ENCODE measurements around the gene EFNA5. TPM values are rescaled to one million over a fixed set of nuclear protein-coding genes. Genes with fewer than 3 reads are reported as not detected.

EFNA5 gene
- polyA plus RNA-seq, 1 donor from 2014 or later, result 4.2 TPM

DNA sequence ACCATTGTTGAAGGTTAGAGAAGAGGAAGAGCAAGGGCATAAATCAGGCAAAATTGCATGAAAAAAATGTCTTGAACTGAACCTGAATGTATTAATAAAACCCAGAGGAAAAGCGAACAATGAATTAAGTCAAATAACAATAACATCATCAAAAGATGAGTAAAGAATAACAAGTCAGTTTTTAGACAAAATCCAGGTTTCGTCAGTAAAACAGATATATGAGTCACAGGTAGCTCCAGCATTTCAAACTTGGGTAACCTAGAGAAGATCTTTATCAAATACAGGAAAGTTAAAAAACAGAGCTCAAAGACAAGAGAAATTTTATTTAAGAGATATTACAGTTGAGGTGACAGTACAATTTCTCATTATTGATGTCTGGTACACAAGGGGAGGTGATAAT lies 332.4 kb downstream of the EFNA5 start:
- Histone ChIP-seq H2AFZ (ENCODE audit: low read depth, low read length) (no peak overlapping the region), H3K9me3 (ENCODE audit: low read length) (no peaks in the 10 kb centered on the region), H3F3A (ENCODE audit: insufficient read depth, low read length, poor library complexity, severe bottlenecking) (no peaks in the 10 kb centered on the region), H3K4me3 (ENCODE audit: low read length) (no peak overlapping the region), H3K27me3 (ENCODE audit: insufficient read depth, low read depth, low read length) (no peaks in the 10 kb centered on the region), H3K27ac (ENCODE audit: low read length) (no peak overlapping the region), H3K9me2 (ENCODE audit: insufficient read depth, low read length) (no peaks in the 10 kb centered on the region), H3K4me2 (ENCODE audit: low read length) (no peak overlapping the region), H3K79me2 (replicated peaks; ENCODE audit: insufficient read depth, low read length) (no peaks in the 10 kb centered on the region), H3K36me3 (ENCODE audit: insufficient read depth, low read length) (no peaks in the 10 kb centered on the region), H4K20me1 (ENCODE audit: insufficient read depth) (no peaks in the 10 kb centered on the region), H3K9ac (ENCODE audit: low read length) (no peak overlapping the region)
- TF ChIP-seq RAD21 (conservative IDR thresholded peaks at IDR 0.05), result no peak
- no peak for TF ChIP-seq EP300 (conservative IDR thresholded peaks at IDR 0.05; ENCODE audit: poor library complexity, severe bottlenecking)
- TF ChIP-seq, protein P1, sequence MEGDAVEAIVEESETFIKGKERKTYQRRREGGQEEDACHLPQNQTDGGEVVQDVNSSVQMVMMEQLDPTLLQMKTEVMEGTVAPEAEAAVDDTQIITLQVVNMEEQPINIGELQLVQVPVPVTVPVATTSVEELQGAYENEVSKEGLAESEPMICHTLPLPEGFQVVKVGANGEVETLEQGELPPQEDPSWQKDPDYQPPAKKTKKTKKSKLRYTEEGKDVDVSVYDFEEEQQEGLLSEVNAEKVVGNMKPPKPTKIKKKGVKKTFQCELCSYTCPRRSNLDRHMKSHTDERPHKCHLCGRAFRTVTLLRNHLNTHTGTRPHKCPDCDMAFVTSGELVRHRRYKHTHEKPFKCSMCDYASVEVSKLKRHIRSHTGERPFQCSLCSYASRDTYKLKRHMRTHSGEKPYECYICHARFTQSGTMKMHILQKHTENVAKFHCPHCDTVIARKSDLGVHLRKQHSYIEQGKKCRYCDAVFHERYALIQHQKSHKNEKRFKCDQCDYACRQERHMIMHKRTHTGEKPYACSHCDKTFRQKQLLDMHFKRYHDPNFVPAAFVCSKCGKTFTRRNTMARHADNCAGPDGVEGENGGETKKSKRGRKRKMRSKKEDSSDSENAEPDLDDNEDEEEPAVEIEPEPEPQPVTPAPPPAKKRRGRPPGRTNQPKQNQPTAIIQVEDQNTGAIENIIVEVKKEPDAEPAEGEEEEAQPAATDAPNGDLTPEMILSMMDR (IDR thresholded peaks at IDR 0.05; ENCODE audit: poor library complexity, severe bottlenecking), result no peak
- no peak for TF ChIP-seq EZH2 (IDR thresholded peaks at IDR 0.05; ENCODE audit: borderline replicate concordance, insufficient read depth, low read length, poor library complexity, severe bottlenecking)
- no peak for TF ChIP-seq SMC3 (conservative IDR thresholded peaks at IDR 0.05; ENCODE audit: poor library complexity)
- TF ChIP-seq POLR2AphosphoS5 (IDR thresholded peaks at IDR 0.05), result no peak
- no peak for TF ChIP-seq TAF1 (IDR thresholded peaks at IDR 0.05; ENCODE audit: low read depth)
- TF ChIP-seq, protein P2, sequence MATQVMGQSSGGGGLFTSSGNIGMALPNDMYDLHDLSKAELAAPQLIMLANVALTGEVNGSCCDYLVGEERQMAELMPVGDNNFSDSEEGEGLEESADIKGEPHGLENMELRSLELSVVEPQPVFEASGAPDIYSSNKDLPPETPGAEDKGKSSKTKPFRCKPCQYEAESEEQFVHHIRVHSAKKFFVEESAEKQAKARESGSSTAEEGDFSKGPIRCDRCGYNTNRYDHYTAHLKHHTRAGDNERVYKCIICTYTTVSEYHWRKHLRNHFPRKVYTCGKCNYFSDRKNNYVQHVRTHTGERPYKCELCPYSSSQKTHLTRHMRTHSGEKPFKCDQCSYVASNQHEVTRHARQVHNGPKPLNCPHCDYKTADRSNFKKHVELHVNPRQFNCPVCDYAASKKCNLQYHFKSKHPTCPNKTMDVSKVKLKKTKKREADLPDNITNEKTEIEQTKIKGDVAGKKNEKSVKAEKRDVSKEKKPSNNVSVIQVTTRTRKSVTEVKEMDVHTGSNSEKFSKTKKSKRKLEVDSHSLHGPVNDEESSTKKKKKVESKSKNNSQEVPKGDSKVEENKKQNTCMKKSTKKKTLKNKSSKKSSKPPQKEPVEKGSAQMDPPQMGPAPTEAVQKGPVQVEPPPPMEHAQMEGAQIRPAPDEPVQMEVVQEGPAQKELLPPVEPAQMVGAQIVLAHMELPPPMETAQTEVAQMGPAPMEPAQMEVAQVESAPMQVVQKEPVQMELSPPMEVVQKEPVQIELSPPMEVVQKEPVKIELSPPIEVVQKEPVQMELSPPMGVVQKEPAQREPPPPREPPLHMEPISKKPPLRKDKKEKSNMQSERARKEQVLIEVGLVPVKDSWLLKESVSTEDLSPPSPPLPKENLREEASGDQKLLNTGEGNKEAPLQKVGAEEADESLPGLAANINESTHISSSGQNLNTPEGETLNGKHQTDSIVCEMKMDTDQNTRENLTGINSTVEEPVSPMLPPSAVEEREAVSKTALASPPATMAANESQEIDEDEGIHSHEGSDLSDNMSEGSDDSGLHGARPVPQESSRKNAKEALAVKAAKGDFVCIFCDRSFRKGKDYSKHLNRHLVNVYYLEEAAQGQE (IDR thresholded peaks at IDR 0.05; ENCODE audit: borderline replicate concordance), result no peak

DNA sequence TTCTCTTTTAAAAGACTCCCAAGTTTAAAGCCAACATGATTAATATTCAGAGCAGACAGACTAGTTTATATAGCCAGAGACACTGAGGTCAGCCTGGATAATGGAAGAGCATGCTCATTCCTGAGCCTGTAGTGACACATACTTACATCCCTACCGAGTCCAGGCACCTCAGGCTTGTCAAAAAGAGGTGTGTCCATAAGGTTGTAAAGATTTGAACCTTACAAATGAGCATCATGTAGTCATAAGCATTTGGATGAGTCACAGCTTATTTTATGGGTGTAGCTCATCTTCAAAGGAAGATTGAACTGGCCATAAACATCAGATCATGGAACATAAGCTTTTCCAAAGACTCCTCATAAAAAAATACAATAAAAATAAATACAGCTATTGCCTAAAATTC lies 333.5 kb downstream of the EFNA5 start:
- Histone ChIP-seq H4K20me1 (ENCODE audit: insufficient read depth) (no peaks in the 10 kb centered on the region), H3K4me2 (ENCODE audit: low read length) (no peak overlapping the region), H3K79me2 (replicated peaks; ENCODE audit: insufficient read depth, low read length) (no peaks in the 10 kb centered on the region), H3F3A (ENCODE audit: insufficient read depth, low read length, poor library complexity, severe bottlenecking) (no peaks in the 10 kb centered on the region), H3K27me3 (ENCODE audit: insufficient read depth, low read depth, low read length) (no peaks in the 10 kb centered on the region), H3K27ac (ENCODE audit: low read length) (no peak overlapping the region), H3K9ac (ENCODE audit: low read length) (no peak overlapping the region), H3K9me3 (ENCODE audit: low read length) (no peaks in the 10 kb centered on the region), H3K9me2 (ENCODE audit: insufficient read depth, low read length) (no peaks in the 10 kb centered on the region), H3K36me3 (ENCODE audit: insufficient read depth, low read length) (no peaks in the 10 kb centered on the region), H2AFZ (ENCODE audit: low read depth, low read length) (no peak overlapping the region), H3K4me3 (ENCODE audit: low read length) (no peak overlapping the region)
- TF ChIP-seq RAD21 (conservative IDR thresholded peaks at IDR 0.05) (no peak), MXI1 (conservative IDR thresholded peaks at IDR 0.05; ENCODE audit: poor library complexity, severe bottlenecking) (no peak)
- TF ChIP-seq, protein P2 (IDR thresholded peaks at IDR 0.05; ENCODE audit: borderline replicate concordance), result no peak

Measured in neural cell (in vitro differentiated cells).